ENCODE data around the gene TUNAR. TPM values are rescaled to one million over a fixed set of nuclear protein-coding genes. Genes with fewer than 3 reads are reported as not detected.

TUNAR gene
- total RNA-seq, 4 donors from 2014 or later: not detected

- no peaks in the 10 kb centered on the region for H3K36me3 ChIP-seq
- H3K9me3 ChIP-seq: no peaks in the 10 kb centered on the region
- no peak for DNase-seq (ENCODE audit: low spot score in 2 of 2)
- H3K4me1 ChIP-seq: peaks cover 0 to 9% (median 0%) of the 10 kb centered on the region in 4 donors
- H3K27me3 ChIP-seq: no peaks in the 10 kb centered on the region
- TF ChIP-seq POLR2A (IDR thresholded peaks at IDR 0.05): no peak
- no peak for TF ChIP-seq EP300 (IDR thresholded peaks at IDR 0.05)
- TF ChIP-seq CTCF (IDR thresholded peaks at IDR 0.05): no peak
- H3K4me3 ChIP-seq: no peak overlapping the region
- no peak overlapping the region for H3K27ac ChIP-seq
- 82 to 83% methylated on average over 4 of the region's 4 CpGs for WGBS, 2 donors
Measured at GRCh38 chr14:95887351-95887750, 10.7 kb downstream of the TUNAR start.

- WGBS, 2 donors: 67 to 71% methylated on average over 11 of the region's 11 CpGs
- peaks cover 0 to 9% (median 0%) of the 10 kb centered on the region in 4 donors for H3K4me1 ChIP-seq
- no peaks in the 10 kb centered on the region for H3K9me3 ChIP-seq
- no peak overlapping the region for H3K4me3 ChIP-seq
- no peak for TF ChIP-seq EP300 (IDR thresholded peaks at IDR 0.05)
- no peak for TF ChIP-seq POLR2A (IDR thresholded peaks at IDR 0.05)
- no peak for TF ChIP-seq CTCF (IDR thresholded peaks at IDR 0.05)
- H3K27me3 ChIP-seq: no peaks in the 10 kb centered on the region
- no peaks in the 10 kb centered on the region for H3K36me3 ChIP-seq
- H3K27ac ChIP-seq: no peak overlapping the region
- no peak for DNase-seq (ENCODE audit: low spot score in 2 of 2)
Measured at GRCh38 chr14:95889236-95889979, 12.8 kb downstream of the TUNAR start.

- Histone ChIP-seq H3K36me3 (no peaks in the 10 kb centered on the region), H3K27me3 (no peaks in the 10 kb centered on the region), H3K4me1 (no peaks in the 10 kb centered on the region), H3K9me3 (no peaks in the 10 kb centered on the region), H3K4me3 (no peak overlapping the region), H3K27ac (no peak overlapping the region)
- TF ChIP-seq POLR2A (IDR thresholded peaks at IDR 0.05): no peak
- TF ChIP-seq CTCF (IDR thresholded peaks at IDR 0.05): no peak
- no peak for TF ChIP-seq EP300 (IDR thresholded peaks at IDR 0.05)
- DNase-seq (ENCODE audit: low spot score in 2 of 2): no peak
- WGBS, 2 donors: 68 to 85% methylated on average over 3 of the region's 3 CpGs
Measured at GRCh38 chr14:95891742-95892141, 15.1 kb downstream of the TUNAR start.

- no peaks in the 10 kb centered on the region for H3K4me1 ChIP-seq
- no peaks in the 10 kb centered on the region for H3K36me3 ChIP-seq
- TF ChIP-seq POLR2A (IDR thresholded peaks at IDR 0.05) (no peak), EP300 (IDR thresholded peaks at IDR 0.05) (no peak), CTCF (IDR thresholded peaks at IDR 0.05) (no peak)
- no peak overlapping the region for H3K4me3 ChIP-seq
- H3K9me3 ChIP-seq: no peaks in the 10 kb centered on the region
- 86 to 92% methylated on average over 10 to 11 of the region's 11 CpGs for WGBS, 2 donors
- H3K27me3 ChIP-seq: no peaks in the 10 kb centered on the region
- H3K27ac ChIP-seq: no peak overlapping the region
- DNase-seq (ENCODE audit: low spot score in 2 of 2): no peak
Measured at GRCh38 chr14:95892142-95892541, 15.5 kb downstream of the TUNAR start.

GRCh38 chr14:95895720-95896119, 19.1 kb downstream of the TUNAR start:
- TF ChIP-seq CTCF (IDR thresholded peaks at IDR 0.05) (no peak), EP300 (IDR thresholded peaks at IDR 0.05) (no peak), POLR2A (IDR thresholded peaks at IDR 0.05) (no peak)
- Histone ChIP-seq H3K27me3 (no peaks in the 10 kb centered on the region), H3K27ac (no peak overlapping the region), H3K36me3 (no peaks in the 10 kb centered on the region), H3K9me3 (no peaks in the 10 kb centered on the region), H3K4me1 (no peaks in the 10 kb centered on the region), H3K4me3 (no peak overlapping the region)
- DNase-seq (ENCODE audit: low spot score in 2 of 2): no peak
- WGBS, 2 donors: 45 to 55% methylated on average over 10 of the region's 10 CpGs

Data from tibial nerve (tissue), 4 donors.